Ammon's horn (tissue), 1 donor: ENCODE measurements around the gene TUBB1.
A peak's percentile ranks its signal among the peaks of the same experiment; 100 is the strongest.

Experiments
- DNase-seq: peaks from one replicate; pipeline ENCODE4 v3.0.0-alpha.2; 2016; ENCODE audit warnings: low spot score

The TUBB1 gene

DNA sequence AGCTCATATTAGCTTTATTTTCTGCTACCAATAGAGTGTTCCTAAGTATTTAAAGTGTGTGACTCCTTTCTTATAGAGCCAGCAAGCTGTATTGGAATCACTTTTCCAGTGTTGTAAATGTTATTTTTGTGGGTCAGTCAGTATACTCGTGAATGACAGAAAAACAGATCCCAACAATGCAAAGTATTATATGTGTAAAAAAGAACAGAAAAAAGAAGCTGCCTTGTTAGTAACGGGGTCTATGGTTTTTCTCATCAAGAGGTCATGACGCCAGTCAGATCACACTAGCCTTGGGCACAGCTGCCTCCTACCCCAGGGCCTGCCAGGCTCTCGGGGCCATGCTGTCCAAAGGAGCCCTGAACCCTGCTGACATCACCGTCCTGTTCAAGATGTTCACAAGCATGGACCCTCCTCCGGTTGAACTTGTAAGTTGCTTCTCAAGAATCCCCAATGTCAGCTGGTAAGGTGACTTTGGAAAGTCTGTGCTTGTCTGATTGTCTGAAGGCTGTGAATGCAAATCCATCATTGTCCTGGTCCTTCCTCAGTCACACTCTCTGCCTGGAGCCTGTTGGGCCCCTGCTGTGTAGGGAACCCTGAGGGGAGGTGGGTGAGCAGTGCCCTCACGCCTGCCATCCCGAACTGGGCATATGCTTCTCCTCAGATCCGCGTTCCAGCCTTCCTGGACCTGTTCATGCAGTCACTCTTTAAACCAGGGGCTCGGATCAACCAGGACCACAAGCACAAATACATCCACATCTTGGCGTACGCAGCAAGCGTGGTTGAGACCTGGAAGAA lies 28.4 kb upstream of the TUBB1 start:
- DNase-seq: no peak

- no peak for DNase-seq
Measured at GRCh38 chr20:58991715-58992114, 27.5 kb upstream of the TUBB1 start.

DNA sequence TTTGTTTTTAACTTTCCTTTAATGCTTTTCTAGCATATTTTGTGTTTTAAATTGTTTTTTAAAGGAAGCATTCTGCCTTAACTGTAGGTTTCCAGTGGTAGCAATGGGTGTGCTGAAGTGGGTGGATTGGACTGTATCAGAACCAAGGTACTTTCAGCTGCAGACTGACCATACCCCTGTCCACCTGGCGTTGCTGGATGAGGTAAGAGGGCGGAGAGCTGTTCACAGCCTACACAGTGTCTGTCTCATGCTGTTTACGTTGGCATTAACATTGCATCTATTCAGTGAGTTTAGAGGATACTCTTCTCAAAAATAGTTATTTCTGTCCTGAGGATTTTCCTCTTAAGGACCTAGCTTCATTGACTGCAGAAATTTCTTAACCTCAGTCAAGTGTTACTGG lies 26.3 kb upstream of the TUBB1 start:
- DNase-seq: no peak

GRCh38 chr20:58993332-58994248 lies 25.6 kb upstream of the TUBB1 start:
- no peak for DNase-seq

DNA sequence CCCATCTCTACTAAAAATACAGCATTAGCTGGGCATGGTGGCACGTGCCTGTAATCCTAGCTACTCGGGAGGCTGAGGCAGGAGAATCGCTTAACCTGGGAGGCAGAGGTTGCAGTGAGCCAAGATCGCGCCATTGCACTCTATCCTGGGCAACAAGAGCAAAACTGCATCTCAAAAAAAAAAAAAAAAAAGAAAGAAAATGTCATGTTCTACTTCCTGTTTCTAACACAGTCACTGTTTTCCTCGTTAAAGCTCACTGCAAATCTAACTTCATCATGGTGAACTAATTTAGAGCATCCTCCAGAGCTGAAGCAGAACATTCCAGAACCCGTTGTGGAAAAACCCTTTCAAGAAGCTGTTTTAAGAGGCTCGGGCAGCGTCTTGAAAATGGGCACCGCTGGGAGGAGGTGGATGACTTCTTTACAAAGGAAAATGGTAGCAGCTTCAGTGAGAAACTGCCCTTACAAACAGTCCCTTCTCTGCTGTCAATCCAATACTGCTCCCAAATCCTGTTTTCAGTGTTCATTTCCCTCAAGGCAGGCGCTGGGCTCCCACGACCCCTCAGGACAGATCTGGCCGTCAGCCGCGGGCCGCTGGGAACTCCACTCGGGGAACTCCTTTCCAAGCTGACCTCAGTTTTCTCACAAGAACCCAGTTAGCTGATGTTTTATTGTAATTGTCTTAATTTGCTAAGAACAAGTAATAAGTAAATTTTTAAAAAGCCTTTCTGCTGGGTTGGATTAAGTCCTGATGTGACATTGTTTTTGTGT lies 24.7 kb upstream of the TUBB1 start:
- no peak for DNase-seq

DNA sequence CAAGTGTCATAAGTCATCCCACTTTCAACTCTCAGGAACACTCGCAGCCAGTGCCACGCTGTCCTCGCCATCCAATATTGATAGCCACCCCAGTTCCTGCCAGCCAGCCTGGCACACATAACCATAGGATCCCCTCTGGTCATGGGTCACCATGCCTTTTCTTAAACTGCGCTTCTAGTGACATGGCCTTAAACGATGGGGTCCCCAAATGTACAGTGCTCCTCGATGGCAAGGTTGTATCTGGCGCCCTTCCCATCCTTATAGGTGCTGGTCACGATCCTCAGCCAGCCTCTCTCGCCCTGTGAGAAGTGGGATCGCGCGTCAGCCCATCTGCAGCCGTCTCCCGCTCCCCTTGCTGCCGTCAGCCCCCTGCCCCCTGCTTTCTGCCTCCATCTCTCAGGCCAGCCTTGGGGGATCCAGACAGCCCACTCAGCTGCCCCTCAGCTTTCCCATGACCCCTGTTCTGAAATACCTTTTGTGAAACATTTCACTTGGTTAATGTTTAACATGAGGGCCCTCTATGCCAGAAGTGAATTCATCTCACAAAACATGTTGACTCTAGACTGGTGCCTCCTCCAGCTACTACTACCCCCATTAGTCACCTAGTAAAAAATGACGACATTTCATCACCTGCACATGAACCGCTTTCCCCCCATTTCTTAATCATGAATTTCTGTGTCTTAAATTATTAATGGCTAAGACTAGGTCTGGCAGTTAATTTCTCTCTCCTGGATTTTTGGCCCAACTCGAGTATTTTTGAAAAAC lies 23.6 kb upstream of the TUBB1 start:
- no peak for DNase-seq

GRCh38 chr20:58996226-58996611 lies 23.0 kb upstream of the TUBB1 start:
- DNase-seq: no peak

DNA sequence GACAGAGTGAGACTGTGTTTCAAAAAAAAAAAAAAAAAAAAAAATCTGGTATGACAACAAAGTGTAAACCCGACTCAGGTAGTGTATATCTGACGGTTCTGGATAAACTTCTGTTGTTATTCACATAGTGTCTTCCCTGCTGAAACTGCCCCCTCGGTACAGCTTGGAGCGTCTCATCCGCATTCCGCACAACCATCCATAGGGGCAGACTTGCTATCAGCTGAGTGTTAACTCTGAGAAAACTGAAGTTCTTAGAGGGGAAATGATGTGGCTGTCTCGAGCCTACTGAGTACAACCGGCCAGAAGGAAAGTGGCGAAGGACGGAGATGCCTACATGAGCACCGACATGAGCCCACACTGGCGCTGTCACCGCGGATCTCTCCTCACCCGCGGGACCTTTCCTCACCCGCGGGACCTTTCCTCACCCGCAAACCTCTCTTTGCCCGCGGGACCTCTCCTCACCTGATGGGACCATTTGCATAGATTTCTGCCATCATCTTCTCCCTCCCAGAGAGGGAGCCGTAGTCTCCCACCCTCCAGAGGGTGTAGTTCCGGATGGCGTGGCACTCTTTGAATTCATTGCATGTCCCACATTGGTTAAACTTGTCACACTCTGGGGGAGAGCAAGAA lies 22.0 kb upstream of the TUBB1 start:
- no peak for DNase-seq

GRCh38 chr20:58998656-58999055 lies 20.6 kb upstream of the TUBB1 start:
- no peak for DNase-seq

DNA sequence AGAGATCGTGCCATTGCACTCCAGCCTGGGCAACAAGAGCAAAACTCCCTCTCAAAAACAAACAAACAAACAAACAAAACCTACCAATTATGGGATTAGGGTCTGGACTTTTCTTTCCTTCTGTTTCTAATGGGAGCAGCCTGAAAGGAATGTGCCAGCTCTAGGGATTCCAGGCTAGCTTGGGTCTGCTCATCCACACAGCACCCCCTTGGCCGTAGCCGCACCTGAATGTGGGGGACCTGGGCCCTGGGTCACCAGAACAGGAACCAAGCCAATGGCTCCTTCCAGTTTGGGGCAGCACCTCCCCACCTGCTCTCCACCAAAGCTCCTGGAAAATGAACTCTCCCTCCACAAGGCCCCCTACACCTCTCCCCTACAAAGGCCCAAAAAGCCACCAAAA lies 18.9 kb upstream of the TUBB1 start:
- no peak for DNase-seq

GRCh38 chr20:59001068-59001448 lies 18.2 kb upstream of the TUBB1 start:
- no peak for DNase-seq

GRCh38 chr20:59001449-59002171 lies 17.6 kb upstream of the TUBB1 start:
- no peak for DNase-seq

DNA sequence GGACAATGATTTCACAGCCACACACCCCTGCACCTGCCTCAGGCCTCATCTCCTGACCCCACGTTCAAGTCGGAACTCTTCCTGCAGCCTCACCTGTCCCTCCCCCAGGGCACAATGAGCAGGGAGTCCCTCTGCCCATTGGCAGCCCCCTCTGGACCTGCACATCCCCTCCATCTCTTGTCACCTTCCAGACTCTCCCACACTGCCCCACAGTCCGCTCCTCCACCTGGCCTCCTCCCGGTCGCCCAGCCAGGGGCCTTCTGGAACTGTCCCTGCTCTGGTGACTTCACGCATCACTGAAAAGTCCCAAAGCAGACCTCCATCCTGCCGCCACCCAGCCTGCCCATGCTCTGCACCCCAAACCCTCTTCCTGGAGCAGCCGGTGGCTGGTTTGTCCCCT lies 16.8 kb upstream of the TUBB1 start:
- DNase-seq: no peak

DNA sequence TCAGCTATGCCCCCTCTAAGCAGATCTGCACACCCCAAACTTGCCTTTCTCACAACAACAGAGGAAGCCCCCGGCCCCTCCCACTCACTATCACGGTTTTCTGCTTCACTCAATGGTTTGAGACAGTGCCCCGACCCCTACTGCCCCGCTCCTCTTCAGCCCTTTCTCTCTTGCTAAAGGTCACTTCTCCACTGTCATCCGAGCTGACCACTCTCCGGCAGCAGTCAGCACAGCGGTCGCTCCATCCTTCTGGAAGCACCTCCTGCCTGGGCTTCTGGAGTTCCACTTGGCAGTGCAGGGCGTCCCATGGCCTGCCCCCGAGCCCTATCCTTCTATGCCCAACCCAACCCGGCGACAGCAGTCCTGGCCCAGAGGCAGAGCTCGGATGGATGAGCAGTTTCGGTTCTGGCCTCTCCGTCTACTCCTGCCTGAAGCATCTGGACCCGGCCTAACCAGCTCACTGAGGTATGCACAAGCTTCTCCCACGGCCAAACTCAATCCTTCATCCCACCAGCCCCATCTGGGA lies 16.3 kb upstream of the TUBB1 start:
- DNase-seq: no peak

DNA sequence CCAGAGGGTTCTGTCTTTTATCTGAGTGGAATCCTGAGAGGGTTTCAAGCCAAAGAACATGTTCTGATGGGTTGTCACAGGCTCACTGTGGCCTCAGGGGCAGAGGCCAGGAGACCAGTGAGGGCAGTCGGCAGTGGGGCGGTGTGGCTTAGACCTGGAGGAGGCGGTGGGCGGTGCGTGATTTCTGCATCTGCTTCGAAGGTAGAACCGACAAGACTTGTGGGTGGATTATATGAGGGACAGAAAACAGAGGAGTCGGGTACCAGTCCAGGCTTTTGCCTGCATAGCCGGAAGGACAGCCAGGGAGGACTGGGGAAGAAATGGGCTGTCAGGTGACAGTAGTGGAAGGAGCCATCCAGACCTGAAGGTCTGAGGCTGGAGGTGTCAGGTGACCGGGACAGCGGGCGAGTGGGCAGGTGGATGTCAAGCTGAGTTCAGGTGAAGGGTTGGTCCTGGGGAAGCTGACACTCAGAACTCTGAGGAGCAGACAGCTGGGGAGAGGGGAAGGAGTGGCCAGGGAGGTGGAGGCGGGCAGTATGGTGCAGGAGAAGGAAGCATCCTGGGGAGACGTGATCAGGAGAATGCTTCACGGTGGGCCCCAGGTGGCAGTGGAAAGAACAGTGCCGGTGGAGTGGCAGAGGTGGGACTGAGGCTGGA lies 15.3 kb upstream of the TUBB1 start:
- no peak for DNase-seq

GRCh38 chr20:59004493-59004762 lies 14.8 kb upstream of the TUBB1 start:
- peak; percentile 45 for DNase-seq

DNA sequence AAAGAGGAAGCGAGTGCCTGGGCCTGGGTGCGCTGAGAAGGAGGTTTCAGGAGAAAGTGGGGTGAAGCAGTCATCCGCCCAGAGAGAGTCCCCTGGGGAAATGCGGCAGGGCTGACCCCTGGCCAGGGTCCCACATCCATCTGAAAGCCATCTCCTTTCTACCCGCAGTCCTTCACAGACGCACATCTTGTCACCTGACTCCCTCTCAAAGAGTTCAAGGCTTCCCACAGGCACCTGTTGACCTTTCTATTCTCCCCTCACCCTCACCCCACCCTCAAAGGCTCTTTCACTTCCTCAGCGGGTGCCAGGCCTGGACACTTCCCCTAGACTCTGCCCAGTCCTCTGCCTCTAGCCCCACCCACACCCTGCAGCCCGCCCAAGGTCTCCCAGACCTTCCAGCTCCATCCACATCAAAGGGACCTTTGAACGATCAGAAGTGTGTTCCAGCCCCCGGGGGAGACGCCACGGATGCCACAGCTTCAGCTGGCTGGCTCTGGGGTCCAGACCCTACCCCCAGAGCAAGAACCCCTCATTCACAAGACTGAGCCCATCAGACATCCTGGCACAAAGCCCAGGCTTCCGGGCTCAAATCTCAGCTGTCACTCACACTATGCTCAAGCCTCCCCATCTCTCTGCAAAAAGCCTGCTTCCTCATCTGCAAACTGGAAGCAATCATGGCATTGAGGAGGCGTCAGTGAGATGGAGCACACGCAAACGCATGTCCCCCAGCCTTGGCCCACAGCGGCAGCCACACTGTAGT lies 14.3 kb upstream of the TUBB1 start:
- peak; percentile 59 for DNase-seq

DNA sequence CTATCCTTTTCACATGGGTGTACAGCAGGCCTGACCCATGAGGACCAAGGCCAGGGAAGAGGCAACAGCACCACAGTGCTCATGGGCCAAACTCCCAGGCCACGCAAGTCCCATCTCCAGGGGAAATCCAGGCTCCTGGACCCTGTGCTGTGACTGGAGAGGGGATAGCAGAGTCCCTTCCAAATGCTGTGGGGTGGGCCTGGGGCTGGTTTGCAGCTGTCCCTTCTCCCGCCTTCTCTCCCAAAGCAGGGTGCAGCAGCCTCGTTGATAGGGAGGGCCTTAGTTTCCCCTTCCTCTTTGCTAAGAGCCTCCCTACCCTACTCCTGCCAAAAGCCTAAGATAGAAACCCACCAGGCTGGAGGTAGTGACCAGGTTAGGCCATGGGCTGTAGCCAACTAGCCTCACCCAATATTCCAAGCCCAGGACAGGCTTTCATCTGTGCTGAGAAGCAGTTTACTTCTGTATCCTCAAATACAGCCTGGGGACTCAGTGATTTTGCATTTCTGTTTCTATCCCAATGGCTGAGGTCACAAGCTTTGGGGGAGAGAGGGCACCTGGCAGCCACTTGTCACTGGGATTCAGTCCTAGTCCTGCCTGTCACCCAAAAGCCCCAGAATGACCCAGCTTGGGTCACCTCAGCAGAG lies 13.6 kb upstream of the TUBB1 start:
- DNase-seq: no peak
